HG03139 (cell line): Measurements from ENCODE around the gene SLC45A1.

Experiments
- ATAC-seq: cut with Tn5 transposase; IDR thresholded peaks from one replicate; pipeline ENCODE4 v1.9.1; 2021; ENCODE audit not compliant: unreplicated experiment

Gene SLC45A1

DNA sequence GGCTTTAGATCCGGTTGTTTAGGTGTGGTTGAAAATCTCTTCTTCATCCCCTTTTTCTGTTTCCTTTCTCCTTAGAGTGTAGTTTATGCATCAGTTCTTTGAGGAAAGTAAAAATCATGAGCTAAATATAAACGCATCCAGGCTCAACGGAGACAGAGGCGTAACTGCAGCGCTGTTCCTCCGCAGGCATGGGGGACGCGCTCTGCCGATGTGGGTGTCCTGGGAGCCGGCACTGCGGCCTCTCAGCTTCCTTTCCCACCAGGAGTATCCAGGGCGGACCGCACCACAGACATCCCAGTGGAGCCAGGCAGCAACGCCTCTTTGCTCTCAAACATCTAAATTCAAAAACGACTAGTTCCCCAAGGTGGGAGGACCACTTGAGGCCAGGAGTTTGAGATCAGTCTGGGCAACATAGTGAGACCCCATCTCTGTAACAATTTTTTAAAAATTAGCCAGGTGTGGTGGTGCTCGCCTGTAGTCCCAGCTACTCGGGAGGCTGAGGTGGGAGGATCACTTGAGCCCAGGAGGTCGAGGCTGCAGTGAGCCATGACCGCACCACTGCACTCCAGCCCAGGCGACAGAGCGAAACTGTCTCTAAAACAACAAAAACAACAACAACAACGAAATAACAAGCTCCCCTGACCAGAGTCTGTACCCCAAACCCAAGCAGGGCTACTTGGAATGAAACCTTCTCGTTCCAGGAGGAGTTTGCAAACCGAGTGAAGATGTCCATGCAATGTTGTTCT lies 16.4 kb downstream of the SLC45A1 start:
- no peak for ATAC-seq

DNA sequence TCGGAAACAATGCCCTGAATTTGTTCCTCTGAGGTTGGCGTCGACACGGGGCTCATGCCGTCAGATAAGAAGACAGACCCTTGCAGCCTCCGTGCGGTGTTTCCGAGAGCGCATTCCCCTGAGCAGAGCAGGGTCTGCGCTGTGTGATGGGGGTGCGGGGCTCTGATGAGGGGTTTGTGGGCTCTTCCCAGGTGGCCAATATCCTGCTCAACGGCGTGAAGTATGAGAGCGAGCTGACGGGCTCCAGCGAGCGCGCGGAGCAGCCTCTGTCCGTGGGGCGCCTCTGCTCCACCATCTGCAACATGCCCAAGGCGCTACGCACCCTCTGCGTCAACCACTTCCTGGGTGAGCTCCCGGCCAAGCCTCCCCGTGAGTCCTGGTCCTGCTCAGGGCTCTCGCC lies 17.3 kb downstream of the SLC45A1 start:
- no peak for ATAC-seq

DNA sequence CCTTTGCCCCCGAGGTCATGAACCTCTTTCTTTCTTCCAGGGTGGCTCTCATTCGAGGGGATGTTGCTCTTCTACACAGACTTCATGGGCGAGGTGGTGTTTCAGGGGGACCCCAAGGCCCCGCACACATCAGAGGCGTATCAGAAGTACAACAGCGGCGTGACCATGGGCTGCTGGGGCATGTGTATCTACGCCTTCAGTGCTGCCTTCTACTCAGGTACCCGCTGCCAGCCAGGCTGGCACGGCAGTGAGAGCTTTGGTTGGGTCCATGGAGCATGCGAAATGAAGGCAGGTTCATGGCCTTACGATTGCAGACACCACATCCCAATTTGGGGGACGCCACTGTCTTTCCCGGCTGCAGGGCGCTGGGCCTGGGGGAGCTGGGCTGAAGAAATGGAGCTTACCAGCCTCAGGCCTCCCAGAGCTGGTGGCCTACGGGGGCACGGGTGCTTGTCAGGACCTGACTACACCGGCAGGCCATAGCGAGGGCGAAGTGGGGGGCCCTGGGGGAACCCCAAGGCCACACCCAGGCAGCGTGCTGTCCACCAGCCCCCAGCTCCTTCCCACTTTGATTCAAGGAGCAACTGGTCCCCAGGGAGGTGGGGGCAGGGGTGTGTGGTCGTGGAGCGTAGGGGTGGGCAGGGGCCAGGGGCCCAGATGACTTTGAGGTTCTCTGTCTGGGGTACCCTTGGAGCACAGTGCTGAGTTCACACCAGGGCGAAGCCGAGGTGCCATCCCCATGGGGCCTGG lies 20.0 kb downstream of the SLC45A1 start:
- no peak for ATAC-seq

DNA sequence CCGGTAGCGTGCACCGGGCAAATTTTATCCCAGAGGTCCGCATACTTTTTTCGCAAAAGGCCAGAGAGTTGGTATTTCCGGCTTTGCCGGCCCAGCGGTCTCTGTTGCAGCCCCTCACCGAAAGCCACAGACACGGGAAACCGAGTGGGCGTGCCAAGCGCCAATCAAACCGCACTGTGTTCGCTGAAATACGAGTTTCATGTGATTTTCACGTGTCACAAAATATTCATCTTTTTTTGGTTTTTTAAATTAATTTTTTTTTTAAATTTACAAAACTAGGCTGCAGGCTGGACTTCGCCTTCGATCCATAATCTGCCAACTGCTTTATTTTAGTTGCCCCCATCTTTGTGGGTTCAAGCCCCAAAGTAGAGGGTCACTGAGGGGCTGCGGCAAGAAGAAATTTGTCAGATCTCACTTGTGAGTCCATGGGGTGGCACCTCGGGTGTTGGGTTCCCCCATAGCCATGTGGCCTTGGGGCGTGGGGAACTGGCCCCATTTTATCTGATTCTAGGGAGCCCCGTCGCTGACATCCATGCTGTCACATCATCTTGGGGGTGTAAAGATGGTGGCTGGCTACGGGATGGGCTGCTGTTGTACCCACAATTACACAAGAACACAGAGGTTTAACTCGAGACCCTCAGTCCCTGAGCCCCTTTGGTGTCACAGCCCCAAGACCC lies 20.8 kb downstream of the SLC45A1 start:
- no peak for ATAC-seq

DNA sequence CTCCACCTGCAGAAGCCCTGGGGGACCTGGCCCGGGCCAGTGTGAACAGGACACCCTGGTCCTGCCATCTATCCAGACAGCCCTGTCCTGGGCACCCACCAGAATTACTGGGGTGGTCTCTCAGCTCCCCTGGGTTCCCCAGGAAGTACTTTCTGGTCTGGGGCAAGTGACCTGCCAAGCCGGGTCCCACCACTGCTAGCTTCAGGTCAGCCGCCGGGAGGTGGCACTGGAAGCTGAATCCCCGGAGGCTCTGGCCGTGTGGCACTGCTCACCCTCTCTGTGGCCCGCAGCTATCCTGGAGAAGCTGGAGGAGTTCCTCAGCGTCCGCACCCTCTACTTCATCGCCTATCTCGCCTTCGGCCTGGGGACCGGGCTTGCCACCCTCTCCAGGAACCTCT lies 21.3 kb downstream of the SLC45A1 start:
- no peak for ATAC-seq

DNA sequence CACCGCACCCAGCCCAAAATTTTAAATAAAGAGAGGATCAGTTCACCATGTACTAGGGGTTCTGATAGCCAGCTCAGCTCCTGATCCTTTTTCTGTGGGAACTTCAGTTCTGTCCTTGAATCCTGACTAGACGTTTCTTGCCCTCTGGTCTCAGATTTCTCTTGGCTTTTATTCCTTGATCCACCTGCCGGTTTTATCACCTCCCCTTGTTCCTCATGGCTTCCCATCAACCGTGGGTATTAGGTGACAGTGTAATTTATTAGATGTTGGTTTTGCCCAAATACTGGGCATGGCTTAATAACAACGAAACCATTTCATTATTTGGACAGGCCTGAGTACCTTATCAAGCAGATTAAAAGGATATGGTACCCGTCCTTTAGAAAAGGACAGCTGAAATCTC lies 22.5 kb downstream of the SLC45A1 start:
- no peak for ATAC-seq

DNA sequence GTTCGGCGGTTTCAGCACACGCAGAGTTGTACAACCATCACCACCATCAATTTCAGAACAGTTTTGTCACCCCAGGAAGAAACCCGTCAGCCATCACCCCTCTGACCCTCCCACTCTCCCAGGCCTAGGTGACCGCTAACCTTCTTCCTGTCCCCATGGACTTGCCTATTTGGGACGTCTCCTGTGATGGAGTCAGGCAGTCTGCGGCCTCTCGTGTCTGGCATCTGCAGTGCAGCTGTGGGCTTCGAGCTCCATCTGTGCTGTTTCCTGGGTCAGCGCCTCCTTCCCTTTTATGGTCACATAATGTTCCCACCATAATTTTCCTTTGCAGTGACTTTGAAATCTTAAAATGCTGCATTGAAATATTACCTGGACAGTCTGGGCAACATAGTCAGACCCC lies 24.4 kb downstream of the SLC45A1 start:
- no peak for ATAC-seq

DNA sequence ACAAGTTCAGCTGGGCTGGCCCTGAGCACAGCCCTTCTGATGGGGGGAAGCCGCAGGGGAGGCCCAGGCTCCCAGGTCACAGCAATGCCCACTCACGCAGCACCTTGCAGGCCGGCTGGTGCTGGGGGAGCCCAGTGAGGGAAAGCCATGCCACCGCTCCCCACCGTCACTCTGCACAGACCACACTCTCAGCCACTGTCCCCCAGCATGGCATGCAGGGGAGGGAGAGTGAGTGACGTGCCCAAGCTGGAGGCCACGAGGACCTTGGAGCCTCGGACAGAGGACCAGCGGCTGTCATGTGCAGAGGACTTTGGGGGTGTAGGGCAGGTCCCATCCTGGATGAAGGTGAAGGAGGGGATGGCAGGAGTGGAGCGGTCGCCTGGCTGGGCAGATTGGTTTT lies 25.1 kb downstream of the SLC45A1 start:
- no peak for ATAC-seq

DNA sequence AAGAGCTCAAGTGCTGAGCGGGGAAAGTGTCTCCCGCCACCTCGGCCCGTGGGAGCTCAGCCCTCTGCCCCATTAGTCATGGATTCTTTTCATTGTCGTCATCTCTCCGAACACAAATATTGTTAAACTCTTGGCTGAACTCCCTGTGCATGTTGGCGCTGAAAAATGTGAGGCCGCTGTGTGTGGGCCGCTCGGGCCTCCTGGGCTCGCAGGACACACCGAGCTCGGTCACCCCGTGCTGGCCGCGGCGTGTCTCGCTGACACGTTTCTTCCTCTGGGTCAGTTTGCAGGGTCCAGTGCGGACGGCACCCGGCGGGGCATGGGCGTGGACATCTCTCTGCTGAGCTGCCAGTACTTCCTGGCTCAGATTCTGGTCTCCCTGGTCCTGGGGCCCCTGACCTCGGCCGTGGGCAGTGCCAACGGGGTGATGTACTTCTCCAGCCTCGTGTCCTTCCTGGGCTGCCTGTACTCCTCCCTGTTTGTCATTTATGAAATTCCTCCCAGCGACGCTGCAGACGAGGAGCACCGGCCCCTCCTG lies 25.6 kb downstream of the SLC45A1 start:
- ATAC-seq: no peak

DNA sequence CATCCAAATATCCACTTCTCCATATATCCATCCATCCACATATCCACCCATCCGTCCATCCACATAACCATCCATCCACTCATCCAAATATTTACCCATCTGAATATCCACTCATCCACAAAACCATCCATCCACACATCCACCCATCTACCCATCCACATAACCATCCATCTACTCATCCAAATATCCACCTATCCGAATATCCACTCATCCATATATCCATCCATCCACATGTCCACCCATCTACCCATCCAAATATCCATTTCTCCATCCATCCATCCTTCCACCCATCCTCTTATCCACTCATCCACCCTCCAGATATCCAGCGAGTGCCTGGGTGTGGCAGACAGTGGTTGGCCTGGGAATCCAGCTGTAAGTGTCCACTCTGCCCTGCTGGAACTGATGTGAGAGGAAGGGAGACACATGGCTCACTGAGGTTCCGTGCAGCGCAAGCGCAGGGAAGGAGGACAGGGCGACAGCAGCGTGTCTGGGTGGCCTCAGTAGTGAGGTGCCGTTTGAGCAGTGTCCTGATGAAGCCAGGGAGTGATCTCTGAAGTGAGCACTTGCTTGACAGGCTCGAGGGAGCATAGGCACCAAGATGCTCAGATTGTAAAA lies 27.1 kb downstream of the SLC45A1 start:
- no peak for ATAC-seq

DNA sequence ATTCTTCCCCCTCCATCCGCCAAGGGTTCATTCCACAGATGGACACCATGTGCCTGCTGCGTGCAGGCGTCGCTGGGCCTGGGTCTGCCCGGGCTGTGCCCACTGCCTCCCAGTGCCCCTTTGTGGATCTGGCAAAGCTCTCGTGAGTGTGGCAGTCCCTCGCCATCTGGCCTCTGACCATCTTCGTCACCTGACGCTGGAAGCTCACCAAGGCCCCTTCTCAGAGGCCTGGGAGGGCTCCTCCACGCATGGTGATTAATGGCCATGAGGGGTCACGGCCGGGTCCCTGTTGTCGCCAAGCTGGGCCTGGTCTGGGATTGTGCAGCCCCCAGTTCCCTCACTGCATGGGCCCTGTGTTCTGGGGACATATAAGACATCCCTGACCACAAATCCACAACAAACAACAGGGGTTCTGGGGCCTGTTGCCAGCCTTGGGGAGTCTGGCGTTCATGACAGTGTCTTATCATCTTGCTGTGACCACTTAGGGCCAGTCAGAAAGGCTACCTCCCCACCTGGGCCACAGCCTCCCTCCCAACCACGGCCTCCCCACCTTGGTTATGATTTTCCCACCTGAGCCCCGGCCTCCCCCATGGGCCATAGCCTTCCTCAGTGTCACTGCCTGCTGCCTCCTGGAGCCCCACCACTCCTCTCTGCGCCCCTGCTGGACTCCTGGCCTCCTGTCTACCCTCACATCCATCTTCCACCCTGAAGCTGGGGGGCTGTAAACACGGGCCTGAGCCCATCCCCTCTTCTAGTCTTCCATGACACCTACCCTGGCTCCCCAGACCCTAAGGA lies 27.9 kb downstream of the SLC45A1 start:
- no peak for ATAC-seq

DNA sequence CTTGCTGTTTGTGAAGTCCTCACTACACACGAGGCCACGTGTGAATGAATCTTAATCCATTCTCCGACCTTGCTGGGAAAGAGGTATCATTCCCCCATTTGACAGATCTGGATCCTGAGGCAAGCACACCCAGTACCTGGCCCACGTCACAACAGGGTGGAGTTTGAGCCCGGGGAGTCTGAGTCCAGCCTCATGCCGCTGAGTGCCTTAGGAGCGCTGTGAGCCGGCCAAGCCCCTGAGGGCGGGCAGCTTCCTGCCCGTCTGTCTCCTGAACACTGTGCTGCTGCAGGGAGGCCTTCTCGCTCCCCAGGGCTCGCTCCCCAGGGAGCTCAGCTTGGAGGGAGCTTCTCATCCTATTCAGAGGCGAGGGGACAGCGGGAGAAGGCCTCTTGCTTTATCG lies 29.7 kb downstream of the SLC45A1 start:
- ATAC-seq: no peak

DNA sequence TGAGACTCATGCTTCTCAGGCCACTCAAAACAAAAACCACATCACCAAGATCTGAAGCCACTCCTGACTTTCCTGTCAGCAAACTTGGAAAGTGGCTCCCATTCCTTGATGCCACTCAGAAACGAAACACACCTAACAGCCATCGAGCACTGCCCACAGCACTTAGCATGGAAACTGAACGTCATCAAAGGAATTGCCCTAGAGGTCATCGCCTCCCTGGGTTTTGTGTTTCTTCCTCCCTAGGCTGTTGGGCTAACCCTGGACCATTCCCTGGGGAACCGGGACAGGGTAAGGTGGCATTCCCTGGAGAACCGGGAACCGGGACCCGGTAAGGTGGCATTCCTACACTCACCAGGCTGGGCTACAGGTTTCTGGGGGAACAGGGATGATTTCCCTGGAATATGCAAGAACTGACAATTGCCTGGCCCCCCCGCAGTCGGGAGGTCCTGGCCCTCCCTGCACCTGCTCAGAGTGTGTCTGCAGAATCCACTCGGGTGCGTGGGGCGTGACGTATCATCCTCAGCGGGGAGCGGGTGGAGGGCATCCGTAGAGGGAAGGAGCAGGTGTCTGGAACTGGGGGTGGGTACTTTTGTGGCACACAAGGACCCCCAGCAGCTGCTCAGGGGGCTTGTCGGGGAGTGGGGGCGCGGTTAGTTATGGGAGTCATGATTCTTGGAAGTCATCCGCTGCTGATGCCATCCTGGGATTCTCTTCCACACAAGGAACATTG lies 30.3 kb downstream of the SLC45A1 start:
- no peak for ATAC-seq

DNA sequence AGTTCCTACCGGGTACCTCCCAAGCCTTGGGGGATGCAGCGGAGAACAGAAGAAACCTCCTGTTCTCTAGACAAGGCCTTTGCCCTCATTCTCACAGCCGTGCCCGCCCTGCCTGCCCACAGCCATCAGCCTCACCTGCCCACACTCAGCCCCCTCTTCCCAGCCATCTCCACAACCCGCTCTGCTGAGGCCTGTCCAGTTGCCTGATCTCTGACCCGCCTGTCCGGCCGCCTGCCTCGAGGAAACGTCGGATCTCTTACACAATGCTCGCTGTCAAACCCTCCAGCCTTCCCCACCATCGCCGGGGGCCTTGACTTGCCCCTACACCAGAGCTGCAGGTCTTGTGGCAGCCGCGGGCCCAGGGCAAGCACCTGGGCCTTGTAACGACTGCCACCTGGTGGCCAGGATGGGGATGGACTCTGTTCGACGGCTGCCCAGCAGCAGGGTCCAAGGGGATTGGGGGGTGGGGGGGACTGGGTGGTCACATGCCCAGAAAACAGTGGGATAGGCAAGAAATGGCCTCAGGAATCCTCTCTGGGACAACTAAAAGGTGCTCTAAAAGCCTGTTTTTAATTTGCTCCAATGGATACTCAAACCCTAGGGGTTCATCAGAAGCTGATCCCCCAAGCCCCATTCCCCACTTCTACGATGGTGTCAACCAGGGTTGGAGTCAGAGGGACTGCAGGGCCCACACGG lies 31.0 kb downstream of the SLC45A1 start:
- no peak for ATAC-seq

DNA sequence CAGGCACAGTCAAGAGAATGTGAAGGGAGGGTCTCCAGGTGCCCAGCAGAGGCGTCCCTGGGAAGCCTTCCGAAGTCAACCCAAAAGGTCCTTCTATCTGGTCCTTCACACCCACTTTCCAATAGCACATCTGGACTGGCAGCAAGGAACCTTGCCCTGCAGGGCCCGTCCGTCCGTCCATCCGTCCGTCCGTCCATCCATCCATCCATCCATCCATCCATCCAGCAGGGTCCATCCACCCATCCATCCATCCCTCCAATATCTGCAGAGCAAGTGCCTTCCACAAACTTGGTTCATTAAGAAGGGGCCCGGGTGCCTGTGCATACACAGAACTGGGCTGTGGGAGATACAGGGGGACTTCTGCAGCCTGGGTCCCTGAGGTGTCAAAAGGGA lies 31.6 kb downstream of the SLC45A1 start:
- no peak for ATAC-seq

DNA sequence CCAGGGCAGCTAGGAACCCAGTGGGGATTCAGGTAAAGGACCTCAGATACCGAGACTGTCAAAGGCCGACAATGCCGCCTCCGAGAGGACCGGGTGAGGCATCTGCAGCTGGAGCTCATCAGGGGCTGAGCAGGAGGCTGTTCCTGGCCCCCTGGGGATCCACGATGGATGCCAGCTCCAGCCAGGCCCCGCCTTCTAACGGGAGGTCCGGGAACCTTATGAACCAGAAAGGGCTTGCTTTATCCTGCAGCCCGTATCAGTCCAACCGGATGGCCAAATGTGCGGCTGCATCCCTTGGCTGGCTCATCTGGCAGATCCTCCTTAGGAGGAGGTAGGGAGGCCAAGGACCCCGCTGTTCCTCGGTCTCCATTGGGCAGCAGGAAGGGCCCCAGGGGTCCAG lies 32.0 kb downstream of the SLC45A1 start:
- ATAC-seq: no peak

DNA sequence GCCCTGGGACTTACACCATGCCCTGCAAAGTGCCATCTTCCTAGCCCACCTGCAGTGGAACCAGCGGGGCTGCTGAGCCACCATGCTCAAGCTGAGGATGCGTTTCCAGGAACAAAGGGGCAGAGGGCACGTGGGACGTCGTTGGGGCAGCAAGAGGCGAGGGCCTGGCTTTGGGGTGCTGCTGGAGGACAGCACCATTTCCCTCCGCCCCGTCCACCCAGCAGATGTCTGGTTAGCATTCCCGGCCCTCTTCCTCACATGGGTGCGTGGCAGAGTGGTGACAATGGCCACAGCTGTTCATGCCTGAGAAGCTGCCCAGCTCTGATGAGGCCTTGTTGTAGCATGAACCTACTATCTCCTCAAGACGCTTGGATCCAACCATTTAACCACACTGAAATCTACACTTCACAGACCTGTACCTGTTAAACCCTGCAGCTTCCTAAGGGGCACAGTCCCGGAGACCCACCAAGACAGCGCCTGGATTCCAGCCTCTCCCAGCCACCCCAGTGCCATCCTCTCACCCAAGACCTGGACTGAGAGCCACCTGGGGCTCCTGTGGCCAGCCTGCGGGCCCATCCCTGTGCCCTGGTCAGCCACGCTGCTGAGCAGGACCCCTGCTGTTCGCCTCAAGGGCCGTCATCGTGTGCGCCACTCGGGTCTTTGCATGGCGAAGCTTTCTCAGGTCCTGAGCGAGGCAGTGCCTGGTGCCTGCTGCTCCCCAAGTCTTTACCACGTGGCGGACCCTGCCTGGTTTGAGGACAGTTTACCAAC lies 33.2 kb downstream of the SLC45A1 start:
- no peak for ATAC-seq

DNA sequence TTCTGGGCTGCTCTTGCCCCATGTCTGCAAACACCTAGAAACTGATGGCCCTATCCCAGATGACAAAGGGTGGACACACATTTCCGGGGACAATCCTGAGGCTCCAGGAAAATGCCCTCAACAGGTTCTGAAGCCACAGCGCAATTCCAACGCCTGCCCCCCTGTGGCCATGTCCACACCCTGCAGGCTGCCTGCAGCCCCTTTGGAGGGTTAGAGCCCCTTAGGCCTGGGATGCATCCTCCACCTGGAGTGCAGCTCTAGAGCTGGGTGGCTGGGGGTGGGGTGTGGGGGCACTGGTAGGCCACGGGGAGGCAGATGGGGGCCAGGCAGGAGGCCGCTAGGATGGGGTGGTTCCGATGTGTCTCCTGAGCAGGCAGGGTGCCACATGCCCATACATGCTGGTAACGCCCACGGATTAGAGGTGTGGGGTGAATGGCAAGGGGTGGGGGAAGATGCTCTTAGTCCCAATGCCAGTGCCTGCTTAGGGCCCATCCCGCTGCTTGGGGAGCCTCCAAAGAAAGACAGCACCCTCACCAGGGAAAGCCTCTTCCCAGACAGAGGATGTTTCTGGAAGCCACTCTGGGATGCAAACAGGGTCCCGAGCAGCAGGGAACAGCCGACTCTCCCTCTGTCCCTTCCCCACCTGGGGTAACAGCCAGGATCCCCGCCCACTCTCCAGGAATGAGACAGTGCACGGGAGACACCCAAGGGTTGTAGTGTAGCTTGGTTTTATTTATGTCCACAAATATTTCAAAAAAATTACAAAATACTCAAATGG lies 34.0 kb downstream of the SLC45A1 start:
- no peak for ATAC-seq
